SK-MEL-5 (cell line): ENCODE results near the gene PTDSS2. TPM values are rescaled to one million over a fixed set of nuclear protein-coding genes. Genes with fewer than 3 reads are reported as not detected.
"Not testable (repeated sequence)": the region's sequence is repeated elsewhere in the genome, so short reads cannot be mapped to it uniquely, and the experiment has no call there.

Source experiments
- DNase-seq: peaks from one replicate; pipeline ENCODE4 v3.0.0-alpha.2; 2016; ENCODE audit warnings: low read depth, low spot score
- in situ Hi-C: cut with HindIII; loops from 2 replicates; pipeline ENCODE4 v1.10.0; 2016; ENCODE audit warnings: low sequenced_read_pairs, high pct_unique_total_duplicates, low pct_unique_long_range_greater_than_20kb
- total RNA-seq: library from RNA; depleted of rRNA; stranded (reverse); fragments of >200 nt; shearing (Covaris generic); gene quantifications from 2 replicates; pipeline ENCODE4 v1.2.3, GENCODE V29; 2014

The PTDSS2 gene
- total RNA-seq, 1 experiment from 2014 or later, result 41.7 TPM

DNA sequence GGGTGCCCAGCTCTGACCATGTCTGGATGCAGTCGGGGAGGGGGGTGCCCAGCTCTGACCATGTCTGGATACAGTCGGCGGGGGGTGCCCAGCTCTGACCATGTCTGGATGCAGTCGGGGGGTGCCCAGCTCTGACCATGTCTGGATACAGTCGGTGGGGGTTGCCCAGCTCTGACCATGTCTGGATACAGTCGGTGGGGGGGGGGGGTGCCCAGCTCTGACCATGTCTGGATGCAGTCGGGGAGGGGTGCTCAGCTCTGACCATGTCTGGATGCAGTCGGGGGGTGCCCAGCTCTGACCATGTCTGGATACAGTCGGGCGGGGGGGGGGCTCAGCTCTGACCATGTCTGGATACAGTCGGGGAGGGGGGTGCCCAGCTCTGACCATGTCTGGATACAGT is 38.6 kb upstream of the PTDSS2 start:
- DNase-seq, in situ Hi-C loops: not testable (repeated sequence)

GRCh38 chr11:412641-413119 is 37.4 kb upstream of the PTDSS2 start:
- DNase-seq, result no peak

GRCh38 chr11:413120-414081 is 36.7 kb upstream of the PTDSS2 start:
- DNase-seq, result no peak
- in situ Hi-C loops, result no loop called here

More at GRCh38 chr11:412641-413119, 37.4 kb upstream of the PTDSS2 start:
- in situ Hi-C loops, result no loop called here

- in situ Hi-C loops, result no loop called here
- DNase-seq, result no peak
Observed at GRCh38 chr11:414318-414857, 35.7 kb upstream of the PTDSS2 start.

- in situ Hi-C loops, result no loop called here
- DNase-seq, result no peak
Observed at GRCh38 chr11:415640-416041, 34.4 kb upstream of the PTDSS2 start.

DNA sequence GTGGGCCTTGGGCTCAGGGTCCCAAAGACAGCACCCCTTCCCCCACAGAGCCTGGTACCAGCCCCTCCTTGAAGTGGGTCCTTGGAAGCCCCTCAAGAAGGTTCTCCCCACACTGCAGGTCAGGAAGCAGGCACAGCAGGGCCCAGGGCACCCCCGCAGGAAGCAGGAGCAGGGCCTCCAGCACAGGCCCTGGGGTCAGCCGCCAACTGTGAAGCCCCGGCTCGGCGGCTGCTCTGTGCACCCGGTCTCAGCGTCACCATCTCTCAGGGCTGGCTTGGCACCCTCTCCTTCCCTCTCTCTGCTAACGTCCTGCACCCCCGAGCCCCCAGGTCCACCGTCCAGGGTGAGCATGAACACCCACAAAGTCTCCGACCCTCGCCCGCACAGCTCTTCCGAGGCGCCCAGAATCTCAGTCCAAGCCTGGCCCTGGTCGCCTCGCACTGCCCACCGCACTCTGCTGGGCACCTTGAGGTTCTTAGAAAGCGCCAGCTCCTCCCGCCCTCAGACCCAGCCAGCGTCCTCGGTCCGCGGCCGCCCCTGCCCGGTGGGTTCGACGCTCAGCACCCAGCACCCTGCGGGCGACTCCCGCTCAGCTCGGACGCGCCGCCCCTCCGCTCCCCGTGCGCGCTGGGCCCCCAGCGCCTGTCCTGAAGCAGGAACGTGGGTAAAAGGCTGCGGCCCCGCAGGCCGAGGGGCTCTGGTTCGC is 33.9 kb upstream of the PTDSS2 start:
- in situ Hi-C loops, result no loop called here
- no peak for DNase-seq

DNA sequence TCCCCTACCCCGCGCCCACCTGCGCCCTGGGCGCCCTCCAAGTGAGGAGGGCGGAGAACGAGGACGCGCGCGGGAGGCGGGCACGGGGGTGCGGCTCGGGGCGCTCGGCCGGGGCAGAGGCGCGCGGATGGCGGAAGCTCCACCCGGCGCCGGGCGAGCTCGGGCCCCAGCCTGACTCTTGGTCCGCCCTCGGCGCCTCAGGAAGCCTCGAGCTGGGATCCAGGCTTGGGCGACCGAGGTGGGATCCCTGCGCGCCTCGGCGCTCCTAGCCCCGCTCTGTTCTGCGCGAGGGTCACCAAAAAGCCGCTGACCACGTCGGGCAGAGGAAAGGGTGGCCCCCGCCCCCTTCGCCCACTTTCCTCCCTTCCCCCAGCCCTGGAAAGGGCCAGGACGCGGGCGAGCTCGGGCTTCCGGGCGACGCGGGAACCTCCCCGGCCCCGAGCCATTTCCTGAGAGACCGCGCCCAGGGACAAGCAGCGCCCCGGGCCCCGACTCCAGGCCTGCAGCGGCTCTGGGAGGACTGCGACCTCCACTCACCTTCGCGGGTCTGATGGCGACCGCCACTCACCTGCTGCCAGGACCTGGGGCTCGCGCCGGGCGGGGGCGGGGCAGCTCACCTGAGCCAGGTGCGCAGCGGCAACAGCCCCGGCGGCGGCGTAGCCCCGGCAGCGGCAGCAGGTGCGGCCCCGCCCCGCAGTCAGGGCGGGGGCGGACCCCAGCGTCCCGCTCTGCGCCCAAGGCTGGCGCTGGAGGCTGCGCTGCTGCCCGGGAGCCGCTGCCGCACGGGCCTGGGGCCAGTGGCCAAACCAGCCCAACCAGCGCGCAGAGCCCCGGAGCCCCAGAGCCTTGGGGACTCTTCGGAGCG is 33.1 kb upstream of the PTDSS2 start:
- no peak for DNase-seq
- in situ Hi-C loops, result no loop called here

DNA sequence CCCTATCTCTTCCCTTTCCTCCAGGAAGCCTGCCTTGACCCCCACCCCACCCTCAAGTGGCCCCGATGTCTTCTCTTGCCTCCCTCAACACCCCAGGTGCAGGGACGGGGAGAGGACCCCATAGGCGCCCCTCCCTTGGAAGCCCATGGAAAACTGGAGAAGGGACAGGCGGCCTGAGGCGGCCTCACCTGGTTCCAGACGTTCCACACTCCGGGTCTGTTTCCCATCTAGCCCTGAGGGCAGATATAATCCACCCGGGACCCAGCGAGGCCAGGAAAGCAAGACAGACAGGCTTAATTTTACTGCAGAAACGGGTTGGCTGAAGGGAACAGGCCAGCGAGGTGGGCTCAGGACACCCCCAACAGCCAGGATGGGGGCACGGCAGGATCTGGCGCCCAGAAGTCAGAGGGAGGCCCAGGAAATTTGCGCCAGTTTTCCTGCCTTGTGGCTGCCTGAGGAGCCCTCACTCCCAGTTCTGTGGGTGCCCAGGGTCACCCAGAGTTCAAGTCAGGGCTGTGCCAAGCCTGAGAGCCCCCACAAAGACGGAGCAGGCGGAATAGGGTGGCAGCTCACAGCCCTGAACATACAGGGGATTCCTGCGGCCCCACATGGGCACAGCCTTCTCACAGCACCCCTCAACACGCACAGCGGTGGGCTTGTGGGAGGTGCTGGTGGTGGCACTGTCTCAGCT is 32.3 kb upstream of the PTDSS2 start:
- in situ Hi-C loops, result no loop called here
- DNase-seq, result no peak

DNA sequence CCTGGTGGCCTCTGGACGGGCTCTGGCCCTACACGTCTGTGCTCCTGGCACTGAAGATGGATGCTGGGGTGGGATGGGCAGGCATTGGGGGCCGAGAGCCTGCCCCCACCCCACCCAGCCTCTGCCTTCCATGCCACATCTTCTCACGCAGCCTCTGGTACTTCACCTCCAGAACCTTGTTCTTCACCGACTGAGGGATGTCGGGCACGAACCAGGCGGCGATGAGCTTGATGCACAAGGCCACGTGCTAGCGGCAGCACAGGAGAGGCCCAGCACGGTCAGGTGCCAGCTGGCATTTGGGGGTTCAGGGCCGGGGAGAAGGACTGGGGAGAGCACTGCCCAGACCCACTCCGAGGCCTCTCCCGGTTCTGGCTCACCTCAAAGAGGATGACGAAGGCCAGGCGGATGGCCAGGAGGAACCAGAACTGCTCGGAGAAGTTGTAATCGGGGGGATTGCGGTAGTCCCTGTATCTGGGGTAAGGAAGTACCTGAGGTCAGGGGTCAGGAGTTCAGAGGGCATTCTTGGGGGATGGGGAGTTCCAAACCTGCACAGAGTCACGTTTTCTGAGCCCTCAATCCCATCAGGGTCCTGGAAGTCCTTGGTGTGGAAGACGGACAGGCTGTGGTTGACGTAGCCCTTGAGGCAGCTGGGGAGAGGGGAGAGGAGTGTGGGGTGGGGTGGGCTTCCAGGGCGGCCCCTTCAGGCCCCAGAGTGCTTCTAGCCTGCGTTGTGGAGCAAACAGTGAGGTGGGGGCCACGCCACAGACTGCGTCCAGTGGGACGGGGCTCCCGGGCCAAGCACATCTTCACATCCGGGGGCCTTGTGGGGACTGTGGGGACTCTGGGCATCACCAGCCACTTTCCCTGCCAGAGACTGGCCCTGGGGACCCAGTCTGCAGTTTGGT is 31.5 kb upstream of the PTDSS2 start:
- in situ Hi-C loops, result no loop called here
- no peak for DNase-seq

DNA sequence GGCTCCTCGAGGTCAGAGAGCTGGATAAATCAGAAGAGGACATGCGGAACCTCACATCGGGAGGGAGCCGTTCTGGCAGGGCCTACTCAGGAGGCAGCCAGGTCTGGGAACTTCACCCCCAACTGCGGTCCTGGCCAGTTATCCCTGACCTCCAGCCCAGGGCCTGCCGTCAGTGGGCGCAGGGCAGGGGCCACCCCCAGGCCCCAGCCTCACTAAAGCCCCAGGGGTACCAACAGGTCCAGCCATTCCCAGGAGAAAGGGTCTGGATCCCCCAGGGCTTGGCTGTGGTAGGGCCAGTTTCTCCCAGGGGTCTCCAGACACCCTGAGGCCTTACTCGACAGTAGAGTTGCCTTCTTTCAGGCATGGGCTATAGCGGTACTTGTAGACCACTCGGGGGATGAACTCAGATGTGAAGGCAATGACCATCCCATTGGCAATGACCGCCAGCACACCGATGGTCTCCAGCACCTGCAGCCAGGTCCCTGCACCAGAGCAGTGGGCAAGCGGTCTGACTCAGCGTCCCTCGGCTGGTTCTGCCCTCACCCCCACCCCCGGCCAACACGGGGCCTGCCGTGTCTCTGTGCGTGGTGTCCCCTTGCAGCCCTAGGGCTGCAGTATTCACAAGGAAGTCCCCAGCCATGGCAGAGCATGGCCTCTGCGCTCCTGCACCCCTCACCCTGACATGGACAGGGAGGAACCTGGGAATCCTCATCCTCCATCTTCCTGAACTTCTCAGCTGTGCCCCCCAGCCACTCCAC is 30.7 kb upstream of the PTDSS2 start:
- in situ Hi-C loops, result no loop called here
- DNase-seq, result no peak

- in situ Hi-C loops, result no loop called here
- no peak for DNase-seq
Observed at GRCh38 chr11:420054-420910, 29.8 kb upstream of the PTDSS2 start.

DNA sequence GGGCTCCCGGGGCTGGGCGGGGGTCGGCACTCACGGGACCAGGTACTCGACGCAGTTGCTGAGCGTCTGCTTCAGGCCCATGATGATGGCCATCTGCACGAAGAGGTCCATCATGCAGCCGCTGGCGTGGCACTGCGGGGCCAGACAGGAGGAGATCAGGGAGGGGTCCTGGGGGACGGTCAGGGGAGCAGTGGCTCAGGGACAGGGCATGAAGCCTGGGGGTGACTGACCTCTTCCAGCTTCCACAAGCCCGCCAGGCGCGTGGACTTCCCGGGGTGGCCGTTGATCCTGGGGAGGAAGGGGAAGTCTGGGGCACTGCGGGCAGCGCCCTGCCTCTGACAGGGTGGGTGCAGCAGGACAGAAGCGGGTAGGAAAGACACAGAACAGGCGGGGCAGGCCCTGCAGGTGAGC is 29.2 kb upstream of the PTDSS2 start:
- in situ Hi-C loops, result no loop called here
- DNase-seq, result no peak

DNA sequence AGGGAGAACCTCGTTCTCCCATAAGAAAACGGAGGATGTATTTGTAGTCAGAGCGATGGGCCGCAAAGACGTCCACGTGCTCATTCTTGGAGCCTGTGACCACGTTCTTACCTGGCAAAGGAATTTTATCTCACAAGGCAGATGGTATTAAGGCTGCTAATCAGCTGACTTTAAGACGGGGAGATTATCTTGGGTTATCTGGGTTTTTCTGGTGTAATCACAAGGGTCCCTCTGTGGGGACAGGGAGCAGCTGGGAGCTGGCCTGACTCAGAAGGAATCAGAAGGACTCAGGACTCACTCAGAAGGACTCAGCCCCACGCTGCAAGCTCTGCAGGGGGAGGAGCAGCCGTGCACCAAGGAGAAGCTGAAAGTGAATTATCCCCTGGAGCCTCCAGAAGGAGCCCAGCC is 27.8 kb upstream of the PTDSS2 start:
- no peak for DNase-seq
- in situ Hi-C loops, result no loop called here

DNA sequence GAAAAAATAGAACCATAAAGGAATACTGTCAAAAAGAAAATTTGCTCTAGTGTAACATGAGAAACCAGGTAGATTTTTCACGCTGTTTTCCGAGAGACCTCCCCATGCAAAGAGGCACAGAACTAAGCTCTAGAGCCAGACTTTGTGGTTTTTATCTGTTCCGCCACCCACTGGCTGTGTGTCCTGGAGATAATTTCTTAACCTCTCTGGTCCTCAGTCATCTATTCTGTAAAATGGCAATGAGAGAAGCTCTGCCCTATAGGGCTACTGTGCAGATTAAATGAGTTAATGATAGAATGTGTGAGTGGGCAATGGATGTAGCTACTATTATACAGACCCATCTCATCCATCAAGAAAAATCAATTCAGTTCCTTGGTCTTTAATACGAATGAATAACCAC is 25.8 kb upstream of the PTDSS2 start:
- no peak for DNase-seq
- in situ Hi-C loops, result no loop called here

GRCh38 chr11:424766-425165 is 25.3 kb upstream of the PTDSS2 start:
- in situ Hi-C loops, result not testable (repeated sequence)

More at GRCh38 chr11:424766-425165, 25.3 kb upstream of the PTDSS2 start:
- not testable (repeated sequence) for DNase-seq
